C4-2B (cell line): ENCODE results near the gene SRPRA.

Experiments used
- ZFX ChIP-seq: fragments of 450-650 bp; IDR thresholded peaks from 2 replicates; pipeline ENCODE4 v1.6.1; 2017
- TF ChIP-seq, protein P1 (sequence below): fragments of 450-650 bp; conservative IDR thresholded peaks from 2 replicates; pipeline ENCODE4 v1.5.1; 2017; ENCODE audit warnings: mild to moderate bottlenecking

DNA sequence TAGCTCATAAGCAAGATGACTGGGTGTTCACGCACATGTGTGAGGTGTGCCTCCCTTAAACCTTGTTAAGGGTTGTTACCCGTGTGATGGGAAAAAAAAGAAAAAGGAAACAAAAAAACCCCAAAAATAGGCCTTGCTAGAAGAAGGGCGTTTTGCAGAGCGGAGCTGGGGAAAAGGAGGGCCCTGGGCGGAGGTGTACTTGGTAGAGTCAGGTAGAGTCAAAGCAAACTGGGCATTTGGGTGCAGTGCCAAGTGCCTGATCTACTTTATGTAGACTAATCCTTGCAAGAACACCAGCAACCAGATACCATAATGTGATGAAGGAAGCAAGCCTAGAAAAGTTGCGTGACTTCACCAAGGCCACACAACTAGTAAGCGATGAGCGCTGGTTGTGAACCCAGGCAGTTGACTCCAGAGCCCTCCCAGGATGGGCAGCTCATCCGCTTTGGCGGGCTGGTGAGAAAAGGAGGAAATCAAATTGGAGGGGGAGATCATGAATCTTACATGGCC lies 13.0 kb upstream of the SRPRA start:
- TF ChIP-seq, protein P1, sequence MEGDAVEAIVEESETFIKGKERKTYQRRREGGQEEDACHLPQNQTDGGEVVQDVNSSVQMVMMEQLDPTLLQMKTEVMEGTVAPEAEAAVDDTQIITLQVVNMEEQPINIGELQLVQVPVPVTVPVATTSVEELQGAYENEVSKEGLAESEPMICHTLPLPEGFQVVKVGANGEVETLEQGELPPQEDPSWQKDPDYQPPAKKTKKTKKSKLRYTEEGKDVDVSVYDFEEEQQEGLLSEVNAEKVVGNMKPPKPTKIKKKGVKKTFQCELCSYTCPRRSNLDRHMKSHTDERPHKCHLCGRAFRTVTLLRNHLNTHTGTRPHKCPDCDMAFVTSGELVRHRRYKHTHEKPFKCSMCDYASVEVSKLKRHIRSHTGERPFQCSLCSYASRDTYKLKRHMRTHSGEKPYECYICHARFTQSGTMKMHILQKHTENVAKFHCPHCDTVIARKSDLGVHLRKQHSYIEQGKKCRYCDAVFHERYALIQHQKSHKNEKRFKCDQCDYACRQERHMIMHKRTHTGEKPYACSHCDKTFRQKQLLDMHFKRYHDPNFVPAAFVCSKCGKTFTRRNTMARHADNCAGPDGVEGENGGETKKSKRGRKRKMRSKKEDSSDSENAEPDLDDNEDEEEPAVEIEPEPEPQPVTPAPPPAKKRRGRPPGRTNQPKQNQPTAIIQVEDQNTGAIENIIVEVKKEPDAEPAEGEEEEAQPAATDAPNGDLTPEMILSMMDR, result no peak
- no peak for TF ChIP-seq ZFX
